ENCODE results near the gene LRRC23. TPM values are rescaled to one million over a fixed set of nuclear protein-coding genes. Genes with fewer than 3 reads are reported as not detected.

The LRRC23 gene
- total RNA-seq, 2 donors from 2014 or later: 8.5 TPM

- peaks cover under 1% of the 10 kb centered on the region for H3K36me3 ChIP-seq
- no peak overlapping the region for H3K27ac ChIP-seq
- peak overlapping the region; percentile 66 for H3K4me3 ChIP-seq
- TF ChIP-seq CTCF (IDR thresholded peaks at IDR 0.05): no peak
- H3K9me3 ChIP-seq: no peaks in the 10 kb centered on the region
- ATAC-seq (ENCODE audit: insufficient number of reproducible peaks, low FRiP score, low read depth): no peak
- no peak for DNase-seq (ENCODE audit: low spot score)
- peaks cover 12 to 18% of the 10 kb centered on the region in 2 donors for H3K4me1 ChIP-seq (ENCODE audit: control insufficient read depth in 1 of 2, low read depth in 2 of 2)
- no peaks in the 10 kb centered on the region for H3K27me3 ChIP-seq (replicated peaks; ENCODE audit: insufficient read depth)
Observed at GRCh38 chr12:6950401-6950801, 45.8 kb downstream of the LRRC23 start.

- ATAC-seq (ENCODE audit: insufficient number of reproducible peaks, low FRiP score, low read depth) (no peak), DNase-seq (ENCODE audit: low spot score) (no peak)
- no peak for TF ChIP-seq CTCF (IDR thresholded peaks at IDR 0.05)
- H3K9me3 ChIP-seq: no peaks in the 10 kb centered on the region
- peak within 1 kb of the TSS in 1 of 2 donors; percentile 45 for H3K27ac ChIP-seq
- peak within 1 kb of the TSS; percentile 66 for H3K4me3 ChIP-seq
- H3K4me1 ChIP-seq (ENCODE audit: control insufficient read depth in 1 of 2, low read depth in 2 of 2): peaks cover 7 to 12% of the 10 kb centered on the region in 2 donors
- H3K27me3 ChIP-seq (replicated peaks; ENCODE audit: insufficient read depth): no peaks in the 10 kb centered on the region
- no peaks in the 10 kb centered on the region for H3K36me3 ChIP-seq
Observed at GRCh38 chr12:6950811-6951540, 46.4 kb downstream of the LRRC23 start, which contains the start of gene PTPN6. PTPN6 (plus strand) TSS chr12:6951356; CDS start chr12:6951513, 157 bp downstream.

GRCh38 chr12:6951551-6952120 is 47.0 kb downstream of the LRRC23 start:
- Histone ChIP-seq H3K36me3 (no peaks in the 10 kb centered on the region), H3K4me1 (ENCODE audit: control insufficient read depth in 1 of 2, low read depth in 2 of 2) (peaks cover 2 to 6% of the 10 kb centered on the region in 2 donors), H3K27me3 (replicated peaks; ENCODE audit: insufficient read depth) (no peaks in the 10 kb centered on the region), H3K4me3 (peak overlapping the region; percentile 66), H3K27ac (peak overlapping the region in 1 of 2 donors; percentile 45), H3K9me3 (no peaks in the 10 kb centered on the region)
- DNase-seq (ENCODE audit: low spot score): no peak
- no peak for ATAC-seq (ENCODE audit: insufficient number of reproducible peaks, low FRiP score, low read depth)
- TF ChIP-seq CTCF (IDR thresholded peaks at IDR 0.05): no peak

- ATAC-seq (ENCODE audit: insufficient number of reproducible peaks, low FRiP score, low read depth) (no peak), DNase-seq (ENCODE audit: low spot score) (no peak)
- H3K27ac ChIP-seq: no peak overlapping the region
- H3K36me3 ChIP-seq: no peaks in the 10 kb centered on the region
- TF ChIP-seq CTCF (IDR thresholded peaks at IDR 0.05): no peak
- peak overlapping the region; percentile 66 for H3K4me3 ChIP-seq
- peaks cover 2 to 5% of the 10 kb centered on the region in 2 donors for H3K4me1 ChIP-seq (ENCODE audit: control insufficient read depth in 1 of 2, low read depth in 2 of 2)
- H3K9me3 ChIP-seq: no peaks in the 10 kb centered on the region
- no peaks in the 10 kb centered on the region for H3K27me3 ChIP-seq (replicated peaks; ENCODE audit: insufficient read depth)
Observed at GRCh38 chr12:6952121-6952862, 47.7 kb downstream of the LRRC23 start.

GRCh38 chr12:6952863-6953441 is 48.3 kb downstream of the LRRC23 start:
- Histone ChIP-seq H3K27me3 (replicated peaks; ENCODE audit: insufficient read depth) (no peaks in the 10 kb centered on the region), H3K4me1 (ENCODE audit: control insufficient read depth in 1 of 2, low read depth in 2 of 2) (peaks cover 2 to 5% of the 10 kb centered on the region in 2 donors), H3K4me3 (peak overlapping the region; percentile 66), H3K27ac (peak overlapping the region in 1 of 2 donors; percentile 51), H3K9me3 (no peaks in the 10 kb centered on the region), H3K36me3 (no peaks in the 10 kb centered on the region)
- TF ChIP-seq CTCF (IDR thresholded peaks at IDR 0.05): no peak
- DNase-seq (ENCODE audit: low spot score) (no peak), ATAC-seq (ENCODE audit: insufficient number of reproducible peaks, low FRiP score, low read depth) (no peak)
